Fibroblast of mammary gland (primary cell): ENCODE results near the gene CEND1.

Experiments used
- DNase-seq: peaks from one replicate; pipeline ENCODE4 v3.0.0-alpha.2; 2010; ENCODE audit warnings: low read depth
- H3K4me3 ChIP-seq: 2 replicates; pipeline ENCODE4 v1.5.1; 2011; ENCODE audit warnings: low read depth, mild to moderate bottlenecking, low read length, moderate library complexity; ENCODE audit not compliant: control insufficient read depth
- TF ChIP-seq, protein P1 (sequence below): conservative IDR thresholded peaks from 2 replicates; pipeline ENCODE4 v1.5.1; 2011; ENCODE audit warnings: low read depth, low read length, inconsistent platforms; ENCODE audit not compliant: control insufficient read depth, insufficient read depth

Gene CEND1

DNA sequence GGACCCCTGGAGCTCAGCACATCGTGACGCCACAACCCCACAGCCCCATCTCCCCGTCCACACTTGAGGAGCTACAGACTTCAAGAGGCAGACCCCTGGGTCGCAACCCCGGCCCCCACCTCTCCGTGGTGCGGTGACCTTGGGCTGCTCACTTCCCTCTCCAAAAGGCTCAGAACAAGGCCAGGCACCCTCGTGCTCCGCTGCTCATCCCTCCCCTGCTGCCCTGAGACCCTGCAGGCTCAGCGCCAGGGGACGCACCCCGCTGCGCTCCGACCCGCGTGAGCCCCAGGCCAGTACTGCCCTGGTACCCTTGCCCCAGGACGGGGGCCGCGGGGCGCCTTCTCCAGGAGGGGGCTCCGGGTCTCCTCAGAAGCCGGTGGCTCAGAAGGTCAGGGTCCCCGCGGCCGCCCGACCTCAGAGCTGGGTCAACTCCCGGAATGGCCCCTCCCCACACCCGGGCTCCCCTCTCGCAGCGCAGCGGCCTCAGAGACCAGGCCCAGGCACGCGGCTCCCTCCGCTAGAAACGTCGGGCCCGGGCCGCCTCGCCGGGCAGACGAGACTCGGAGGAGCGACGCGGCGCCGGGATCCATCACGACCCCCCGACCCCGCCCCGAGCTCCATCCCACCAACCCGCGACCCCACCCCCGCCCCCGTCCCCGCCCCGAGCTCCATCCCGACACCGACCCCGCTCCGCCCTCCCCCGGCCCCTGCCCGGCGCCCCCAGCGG, 13.2 kb downstream of the CEND1 start:
- no peak for DNase-seq
- peak overlapping the region; percentile 80 for H3K4me3 ChIP-seq
- TF ChIP-seq, protein P1, sequence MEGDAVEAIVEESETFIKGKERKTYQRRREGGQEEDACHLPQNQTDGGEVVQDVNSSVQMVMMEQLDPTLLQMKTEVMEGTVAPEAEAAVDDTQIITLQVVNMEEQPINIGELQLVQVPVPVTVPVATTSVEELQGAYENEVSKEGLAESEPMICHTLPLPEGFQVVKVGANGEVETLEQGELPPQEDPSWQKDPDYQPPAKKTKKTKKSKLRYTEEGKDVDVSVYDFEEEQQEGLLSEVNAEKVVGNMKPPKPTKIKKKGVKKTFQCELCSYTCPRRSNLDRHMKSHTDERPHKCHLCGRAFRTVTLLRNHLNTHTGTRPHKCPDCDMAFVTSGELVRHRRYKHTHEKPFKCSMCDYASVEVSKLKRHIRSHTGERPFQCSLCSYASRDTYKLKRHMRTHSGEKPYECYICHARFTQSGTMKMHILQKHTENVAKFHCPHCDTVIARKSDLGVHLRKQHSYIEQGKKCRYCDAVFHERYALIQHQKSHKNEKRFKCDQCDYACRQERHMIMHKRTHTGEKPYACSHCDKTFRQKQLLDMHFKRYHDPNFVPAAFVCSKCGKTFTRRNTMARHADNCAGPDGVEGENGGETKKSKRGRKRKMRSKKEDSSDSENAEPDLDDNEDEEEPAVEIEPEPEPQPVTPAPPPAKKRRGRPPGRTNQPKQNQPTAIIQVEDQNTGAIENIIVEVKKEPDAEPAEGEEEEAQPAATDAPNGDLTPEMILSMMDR = no peak

GRCh38 chr11:776263-776560, 13.7 kb downstream of the CEND1 start:
- TF ChIP-seq, protein P1 = no peak
- peak overlapping the region; percentile 80 for H3K4me3 ChIP-seq
- no peak for DNase-seq

DNA sequence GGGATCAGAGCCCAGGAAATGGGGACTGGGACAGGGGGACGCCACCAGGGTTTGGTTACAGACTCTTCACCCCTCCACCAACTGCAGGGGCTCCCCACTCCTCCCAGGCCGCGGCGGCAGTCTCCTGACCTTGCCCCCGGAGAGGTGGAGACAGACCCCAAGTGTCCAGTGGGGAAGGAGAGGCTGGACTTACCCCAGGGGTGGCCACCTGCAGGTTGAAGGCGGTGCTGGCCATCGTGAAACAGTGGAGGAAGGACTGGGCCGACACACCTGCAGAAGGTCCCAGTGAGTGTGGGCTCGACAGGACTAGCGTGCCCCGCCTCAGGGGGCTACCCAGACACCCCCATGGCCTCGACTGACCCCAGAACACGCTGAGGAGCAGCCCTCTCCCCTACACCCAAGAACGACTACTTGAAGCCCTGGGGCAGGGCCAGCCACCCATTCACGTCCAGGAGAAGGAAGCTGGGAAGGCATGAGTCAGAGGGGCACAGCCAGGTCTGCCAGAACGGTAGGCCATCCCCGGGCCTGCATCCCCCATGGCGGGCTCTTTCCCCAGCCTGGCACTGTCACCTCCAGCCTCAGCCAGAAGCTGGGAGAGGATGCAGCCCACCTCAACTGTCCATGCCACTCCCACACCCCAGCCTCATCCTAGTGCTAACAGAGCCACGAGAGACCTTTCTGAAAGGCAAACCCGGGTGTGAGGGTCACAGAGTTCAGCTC, 14.9 kb downstream of the CEND1 start:
- DNase-seq = peak; percentile 61
- TF ChIP-seq, protein P1 = no peak
- peak overlapping the region; percentile 80 for H3K4me3 ChIP-seq

GRCh38 chr11:773830-774229, 16.1 kb downstream of the CEND1 start:
- TF ChIP-seq, protein P1 = no peak
- no peak for DNase-seq
- H3K4me3 ChIP-seq = no peak overlapping the region

DNA sequence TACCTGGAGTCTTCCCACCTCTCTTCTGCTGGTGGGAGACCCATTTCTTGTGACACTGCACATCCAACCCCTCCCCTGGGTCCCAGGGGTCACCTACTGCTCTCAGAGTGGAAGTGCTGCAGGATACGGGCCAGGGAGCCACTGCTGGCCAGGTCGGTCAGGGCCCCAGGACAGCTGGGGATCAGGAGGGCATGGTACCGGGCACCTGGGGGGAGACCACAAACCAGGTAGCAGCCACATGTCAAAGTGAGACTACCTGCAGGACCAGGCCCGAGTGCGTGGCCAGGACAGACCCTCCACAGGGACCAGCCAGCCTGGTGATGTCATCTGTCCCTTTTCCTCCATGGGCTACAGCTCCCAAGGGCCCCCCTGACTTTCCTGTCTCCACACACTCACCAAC, 16.5 kb downstream of the CEND1 start:
- no peak overlapping the region for H3K4me3 ChIP-seq
- TF ChIP-seq, protein P1 = no peak
- DNase-seq = no peak

- TF ChIP-seq, protein P1 = no peak
Measured at GRCh38 chr11:772429-773390, 17.2 kb downstream of the CEND1 start.

More at GRCh38 chr11:772429-773390, 17.2 kb downstream of the CEND1 start:
- no peak for DNase-seq
- no peak overlapping the region for H3K4me3 ChIP-seq
